AG04449 (cell line): Measurements from ENCODE around the gene PSME1.
A peak's percentile ranks its signal among the peaks of the same experiment; 100 is the strongest.

ENCODE experiments used
- CTCF ChIA-PET: fragments of 350-600 bp; formaldehyde crosslinking; extraction: SDS; loops from one replicate; lab custom pipeline; 2021; ENCODE audit warnings: antibody characterized with exemption; lab: Yijun Ruan, JAX
- POLR2A ChIA-PET: fragments of 400-600, 350-600 bp; formaldehyde crosslinking; extraction: SDS; loops from one replicate; lab custom pipeline; 2020; ENCODE audit warnings: antibody characterized with exemption, inconsistent platforms; lab: Yijun Ruan, JAX
- DNase-seq: peaks from one replicate; pipeline ENCODE4 v3.0.0-alpha.2; 2010; ENCODE audit warnings: low read depth, low spot score
- H3K4me3 ChIP-seq: 2 replicates; pipeline ENCODE4 v1.5.1; 2011; ENCODE audit warnings: low read depth, mild to moderate bottlenecking, control low read depth, low read length
- CTCF ChIP-seq: IDR thresholded peaks from one replicate; pipeline ENCODE4 v1.5.1; 2011; ENCODE audit warnings: mild to moderate bottlenecking, moderate library complexity, low read length, control low read depth, inconsistent platforms; ENCODE audit not compliant: insufficient read depth; ENCODE audit errors: missing control alignments

PSME1 gene

DNA sequence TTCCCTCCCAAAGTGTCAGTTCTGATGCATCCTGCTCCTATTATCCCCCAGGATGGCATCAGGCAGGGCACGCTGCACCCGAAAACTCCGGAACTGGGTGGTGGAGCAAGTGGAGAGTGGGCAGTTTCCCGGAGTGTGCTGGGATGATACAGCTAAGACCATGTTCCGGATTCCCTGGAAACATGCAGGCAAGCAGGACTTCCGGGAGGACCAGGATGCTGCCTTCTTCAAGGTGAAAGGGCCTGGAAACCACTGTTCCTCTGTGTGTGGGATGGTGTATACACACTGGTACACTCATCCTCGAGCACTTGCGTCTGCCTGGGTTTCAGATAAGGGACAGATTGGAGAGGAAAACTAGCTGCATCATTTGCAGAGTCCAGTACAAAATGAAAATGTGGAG lies 26.1 kb downstream of the PSME1 start:
- peak overlapping the region; percentile 93 for H3K4me3 ChIP-seq
- DNase-seq = no peak
- TF ChIP-seq CTCF = no peak
- CTCF ChIA-PET = interaction anchor here (1.1 to 6.9 kb wide), 18 partner anchors 8 to 147 kb away, joined by 3 to 165 read pairs (median 17); partner anchors contain the start of genes DCAF11, DHRS1, EMC9 and IPO4
- POLR2A ChIA-PET = interaction anchor here (0.7 to 2.7 kb wide), 9 partner anchors 8 to 80 kb away, joined by 3 to 9 read pairs (median 5); partner anchors contain the start of genes DCAF11, IPO4, NRL and PSME2

GRCh38 chr14:24164518-24164991 lies 28.6 kb downstream of the PSME1 start:
- TF ChIP-seq CTCF = no peak
- ChIA-PET POLR2A (no interaction called here), CTCF (interaction anchor here (1.0 to 2.1 kb wide), 3 partner anchors 23 to 144 kb away, joined by 3 to 5 read pairs (median 4); partner anchors contain the start of genes CIDEB and EMC9)
- no peak overlapping the region for H3K4me3 ChIP-seq
- no peak for DNase-seq

- no peak overlapping the region for H3K4me3 ChIP-seq
- no peak for DNase-seq
- CTCF ChIA-PET = interaction anchor here (0.9 to 2.1 kb wide), 2 partner anchors 8 to 142 kb away, joined by 3 to 5 read pairs; partner anchors contain the start of gene CIDEB
- POLR2A ChIA-PET = no interaction called here
- TF ChIP-seq CTCF = no peak
Measured at GRCh38 chr14:24165785-24166184, 29.8 kb downstream of the PSME1 start.

GRCh38 chr14:24167469-24168114 lies 31.6 kb downstream of the PSME1 start:
- CTCF ChIA-PET = no interaction called here
- POLR2A ChIA-PET = interaction anchor here (1.0 kb wide), 1 partner anchor 21 kb away, joined by 3 read pairs; the partner anchor contains the start of gene PSME2
- DNase-seq = no peak
- no peak for TF ChIP-seq CTCF
- H3K4me3 ChIP-seq = no peak overlapping the region

DNA sequence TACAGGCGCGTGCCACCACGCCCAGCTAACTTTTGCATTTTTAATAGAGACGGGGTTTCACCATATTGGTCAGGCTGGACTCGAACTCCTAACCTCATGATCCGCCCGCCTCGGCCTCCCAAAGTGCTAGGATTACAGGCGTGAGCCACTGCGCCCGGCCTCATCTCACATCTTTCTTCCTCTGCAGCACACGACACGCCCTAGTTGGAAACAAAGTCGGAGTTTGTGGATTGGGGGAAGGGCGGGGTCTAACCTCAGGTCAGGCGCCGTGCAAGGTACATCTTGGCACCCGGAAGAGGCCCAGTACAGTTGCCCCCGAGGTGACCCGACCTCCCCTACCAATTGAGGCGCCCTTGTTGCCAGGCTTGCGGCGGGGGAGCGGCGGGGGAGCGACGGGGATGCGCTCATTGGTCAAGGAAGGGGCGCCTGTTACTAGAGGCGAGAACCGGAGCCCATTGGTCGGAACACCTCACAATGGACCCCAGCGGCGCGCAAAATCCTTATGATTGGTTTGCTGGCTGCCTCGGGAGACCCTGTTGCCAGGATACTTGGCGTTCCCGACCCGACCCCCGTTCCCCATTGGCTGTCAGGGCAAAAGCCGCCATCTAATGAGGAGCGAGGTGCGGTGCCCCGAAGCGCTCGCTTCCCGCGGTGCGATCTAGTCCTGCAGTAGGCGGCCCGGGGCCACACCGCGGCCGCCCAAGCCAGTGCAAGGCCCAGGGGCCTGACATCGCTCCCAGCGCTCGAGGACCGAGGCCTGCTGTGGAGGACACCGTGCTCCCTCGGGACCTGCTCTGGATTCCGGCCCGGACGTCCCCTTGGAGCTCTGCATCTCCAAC lies 35.6 kb downstream of the PSME1 start, which contains the start of gene REC8:
TSS of gene REC8 (plus strand) at position 659 of the 839 bp plus-strand sequence. CDS start 473 bp downstream, outside the sequence.
- POLR2A ChIA-PET = no interaction called here
- CTCF ChIA-PET = interaction anchor here (0.6 to 3.0 kb wide), 3 partner anchors 10 to 21 kb away, joined by 3 to 23 read pairs (median 22); partner anchors contain the start of gene IRF9
- no peak for TF ChIP-seq CTCF
- no peak for DNase-seq
- H3K4me3 ChIP-seq = peak within 1 kb of the TSS; percentile 45
